GM19452 (cell line): Measurements from ENCODE around the gene CHADL.
"Not testable (repeated sequence)": the region's sequence is repeated elsewhere in the genome, so short reads cannot be mapped to it uniquely, and the experiment has no call there.

Experiments used
- ATAC-seq: cut with Tn5 transposase; IDR thresholded peaks from one replicate; pipeline ENCODE4 v1.9.1; 2021; ENCODE audit not compliant: unreplicated experiment

Gene CHADL, protein sequence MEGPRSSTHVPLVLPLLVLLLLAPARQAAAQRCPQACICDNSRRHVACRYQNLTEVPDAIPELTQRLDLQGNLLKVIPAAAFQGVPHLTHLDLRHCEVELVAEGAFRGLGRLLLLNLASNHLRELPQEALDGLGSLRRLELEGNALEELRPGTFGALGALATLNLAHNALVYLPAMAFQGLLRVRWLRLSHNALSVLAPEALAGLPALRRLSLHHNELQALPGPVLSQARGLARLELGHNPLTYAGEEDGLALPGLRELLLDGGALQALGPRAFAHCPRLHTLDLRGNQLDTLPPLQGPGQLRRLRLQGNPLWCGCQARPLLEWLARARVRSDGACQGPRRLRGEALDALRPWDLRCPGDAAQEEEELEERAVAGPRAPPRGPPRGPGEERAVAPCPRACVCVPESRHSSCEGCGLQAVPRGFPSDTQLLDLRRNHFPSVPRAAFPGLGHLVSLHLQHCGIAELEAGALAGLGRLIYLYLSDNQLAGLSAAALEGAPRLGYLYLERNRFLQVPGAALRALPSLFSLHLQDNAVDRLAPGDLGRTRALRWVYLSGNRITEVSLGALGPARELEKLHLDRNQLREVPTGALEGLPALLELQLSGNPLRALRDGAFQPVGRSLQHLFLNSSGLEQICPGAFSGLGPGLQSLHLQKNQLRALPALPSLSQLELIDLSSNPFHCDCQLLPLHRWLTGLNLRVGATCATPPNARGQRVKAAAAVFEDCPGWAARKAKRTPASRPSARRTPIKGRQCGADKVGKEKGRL

DNA sequence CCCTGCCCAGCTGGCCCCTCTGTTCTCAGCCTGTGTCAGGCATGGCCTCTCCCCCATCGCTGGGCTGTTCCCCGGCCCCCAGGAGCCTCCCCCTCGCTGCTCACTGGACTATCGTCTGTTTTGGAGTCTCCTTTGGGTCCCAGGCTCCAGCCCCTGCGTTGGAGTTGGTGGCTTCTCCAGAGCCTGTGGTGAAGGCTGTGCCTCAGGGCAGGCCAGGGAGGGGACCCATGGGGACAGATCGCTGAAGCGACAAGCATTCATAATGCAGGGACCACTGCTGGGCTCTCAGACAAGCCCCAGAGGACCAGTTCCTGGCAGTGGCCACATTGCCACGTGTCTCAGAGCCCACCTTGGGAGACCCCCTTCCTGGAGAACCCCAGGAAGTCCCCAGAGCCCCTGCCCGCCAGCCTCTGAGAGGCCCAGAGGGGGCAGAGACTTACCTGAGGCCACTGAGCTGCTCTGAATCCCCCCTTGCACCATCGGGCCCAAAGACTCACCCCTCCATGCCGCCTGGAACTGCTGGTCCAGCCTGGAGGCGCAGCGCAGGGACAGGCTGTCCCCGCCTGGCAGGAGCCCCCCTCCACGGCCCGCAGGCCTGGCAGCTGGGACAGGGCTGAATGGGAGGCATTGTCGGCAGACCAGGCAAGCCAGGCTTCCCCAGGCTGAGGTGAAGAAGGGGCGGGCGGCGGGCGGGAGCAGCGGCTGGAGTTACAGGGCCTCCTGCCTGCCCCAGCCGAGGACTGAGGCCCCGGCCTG lies at the start of gene CHADL:
TSS of gene CHADL (minus strand) at position 555 of the 756 bp plus-strand sequence. CDS start at position 505, 50 bp downstream.
- ATAC-seq: no peak

DNA sequence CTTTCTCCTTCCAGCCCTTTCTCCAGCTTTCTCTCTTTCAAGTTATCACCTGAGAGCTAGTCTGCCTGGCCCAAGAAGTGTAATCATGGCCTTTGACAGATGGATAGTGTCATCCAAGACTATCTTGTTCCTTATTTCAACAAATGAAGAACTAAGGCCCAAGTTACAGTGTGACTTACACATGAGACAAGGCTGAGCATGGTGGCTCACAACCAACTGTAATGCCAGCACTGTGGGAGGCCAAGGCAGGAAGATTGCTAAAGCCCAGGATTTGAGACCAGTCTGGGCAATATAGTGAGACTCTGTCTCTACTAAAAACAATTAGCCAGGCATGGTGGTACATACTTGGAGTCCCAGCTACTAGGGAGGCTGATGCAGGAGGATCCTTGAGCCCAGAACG lies 48.9 kb upstream of the CHADL start:
- no peak for ATAC-seq

DNA sequence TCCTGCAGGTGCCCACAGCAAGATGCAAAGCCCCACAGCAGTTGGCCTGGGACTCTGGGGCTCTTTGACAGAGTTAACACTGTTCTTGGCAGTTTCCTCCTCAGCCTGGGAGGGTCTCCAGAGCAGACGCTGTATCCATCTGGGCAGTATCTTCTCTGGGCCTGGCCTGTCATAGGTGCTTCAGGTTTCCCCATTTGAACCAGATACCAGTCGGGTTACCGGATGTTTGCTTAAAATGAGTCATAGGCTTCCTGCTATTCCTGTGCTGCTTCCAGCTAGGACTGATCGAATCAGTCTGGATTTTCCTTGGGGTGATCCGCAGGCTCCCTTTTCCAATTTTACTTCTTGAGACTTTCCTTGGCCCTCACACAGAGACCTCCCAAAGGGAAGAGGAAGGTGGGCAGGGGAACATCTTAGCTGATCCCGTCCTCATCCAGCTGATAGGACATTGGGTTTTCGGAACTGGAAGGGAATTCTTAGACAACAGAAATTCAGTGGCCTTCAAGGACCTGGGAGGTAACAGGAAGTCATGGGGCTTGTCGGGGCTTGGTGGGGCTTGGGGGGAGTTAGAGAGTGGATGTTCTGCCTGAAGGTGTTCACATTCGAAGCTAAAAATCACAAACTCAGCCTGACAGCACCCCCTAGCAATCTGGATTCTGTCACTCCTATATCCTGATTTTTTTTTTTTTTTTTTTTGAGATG lies 47.7 kb upstream of the CHADL start:
- no peak for ATAC-seq

DNA sequence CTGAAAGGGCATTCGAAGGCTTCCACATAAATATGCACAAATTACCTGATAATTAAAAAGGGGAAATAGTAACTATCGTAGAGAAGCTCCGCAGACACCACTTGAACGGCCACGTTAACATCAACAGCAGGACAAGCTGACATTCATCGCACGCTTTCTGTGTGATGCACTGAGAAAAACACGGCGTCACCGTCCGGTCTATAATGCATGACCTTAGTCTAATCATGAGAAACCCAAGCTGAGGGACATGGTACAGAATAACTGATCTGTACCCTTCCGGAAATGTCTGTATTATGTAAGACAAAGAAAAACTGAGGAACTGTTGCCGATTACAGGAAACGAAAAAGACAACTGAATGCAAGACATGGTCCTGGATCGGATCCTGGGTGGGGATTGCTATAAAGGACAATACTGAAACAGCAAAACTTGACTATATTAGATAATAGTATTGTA lies 45.9 kb upstream of the CHADL start:
- ATAC-seq: peak; percentile 12

DNA sequence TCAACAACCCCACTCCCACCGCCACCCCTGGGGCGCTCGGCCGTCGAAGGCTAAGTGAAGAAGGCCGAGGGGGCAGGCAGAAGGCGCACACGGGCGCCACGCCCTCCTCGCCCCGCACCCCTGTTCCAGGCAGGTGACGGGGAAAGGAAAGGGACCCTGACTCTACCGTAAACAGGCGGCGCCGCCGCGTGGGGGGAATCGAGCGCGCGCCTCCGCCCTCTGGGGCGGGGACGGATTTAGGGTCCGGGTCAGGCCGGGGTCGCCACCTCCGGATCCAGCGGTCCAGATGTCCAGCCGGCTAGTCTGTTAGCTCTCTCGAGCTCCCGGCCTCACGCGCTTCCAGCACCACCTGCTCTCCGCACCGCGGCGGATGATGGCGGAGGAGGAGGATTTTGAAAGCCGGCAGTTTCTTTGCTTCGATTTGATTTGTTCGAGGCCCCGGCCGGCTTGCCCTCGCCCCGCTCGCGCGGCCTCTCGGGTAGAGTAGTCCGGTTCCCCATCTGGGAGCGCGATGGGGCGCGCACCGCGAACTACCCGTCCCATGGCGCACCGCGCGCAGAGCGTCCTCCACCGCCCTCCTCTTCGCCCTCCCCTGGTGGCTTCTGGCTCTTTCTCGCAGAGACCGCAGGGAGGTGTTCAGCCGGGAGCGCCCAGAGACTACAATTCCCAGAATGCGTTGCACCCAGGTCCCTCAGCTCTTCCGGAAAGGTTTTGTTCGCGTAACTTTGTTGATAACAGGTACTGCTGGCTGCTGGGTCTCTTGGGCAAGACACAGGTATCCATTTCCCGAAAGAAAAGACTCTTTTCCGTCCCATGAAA lies 45.3 kb upstream of the CHADL start, which contains the start of gene RANGAP1:
TSS of gene RANGAP1 (minus strand) at position 368 of the 819 bp plus-strand sequence. CDS start 5,143 bp downstream, outside the sequence.
- peak; percentile 93 for ATAC-seq

DNA sequence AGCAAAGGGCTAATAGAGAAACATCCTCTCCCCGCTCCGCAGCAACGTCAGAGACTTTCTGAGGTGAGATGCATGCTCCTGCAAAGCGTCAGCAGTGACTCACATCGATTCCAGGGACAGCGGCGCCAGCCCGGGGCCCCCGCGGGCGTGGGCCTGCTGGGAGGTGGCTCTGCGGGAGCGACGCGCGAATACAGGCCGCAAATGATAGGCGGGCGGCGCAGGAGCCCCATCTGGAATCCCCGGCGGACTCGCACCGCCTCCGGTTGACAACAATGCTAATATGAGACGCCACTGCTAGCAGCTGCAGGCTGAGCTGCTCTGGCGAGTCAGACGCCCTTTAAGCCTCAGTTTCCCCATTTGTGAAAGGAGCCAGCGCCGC lies 44.7 kb upstream of the CHADL start:
- peak; percentile 12 for ATAC-seq

DNA sequence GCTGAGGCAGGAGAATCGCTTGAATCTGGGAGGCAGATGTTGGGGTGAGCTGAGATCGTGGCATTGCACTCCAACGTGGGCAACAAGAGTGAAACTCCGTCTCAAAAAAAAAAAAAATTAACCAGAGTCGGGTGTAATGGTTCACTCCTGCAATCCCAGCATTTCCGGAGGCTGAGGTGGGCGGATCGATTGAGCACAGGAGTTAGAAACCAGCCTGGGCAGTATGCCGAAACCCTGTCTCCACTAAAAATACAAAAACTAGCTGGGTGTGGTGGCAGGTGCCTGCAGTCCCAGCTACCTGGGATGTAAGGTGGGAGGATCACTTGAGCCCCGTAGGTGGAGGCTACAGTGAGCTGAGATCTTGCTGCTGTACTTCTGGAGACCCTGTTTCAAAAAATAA lies 43.7 kb upstream of the CHADL start:
- no peak for ATAC-seq

DNA sequence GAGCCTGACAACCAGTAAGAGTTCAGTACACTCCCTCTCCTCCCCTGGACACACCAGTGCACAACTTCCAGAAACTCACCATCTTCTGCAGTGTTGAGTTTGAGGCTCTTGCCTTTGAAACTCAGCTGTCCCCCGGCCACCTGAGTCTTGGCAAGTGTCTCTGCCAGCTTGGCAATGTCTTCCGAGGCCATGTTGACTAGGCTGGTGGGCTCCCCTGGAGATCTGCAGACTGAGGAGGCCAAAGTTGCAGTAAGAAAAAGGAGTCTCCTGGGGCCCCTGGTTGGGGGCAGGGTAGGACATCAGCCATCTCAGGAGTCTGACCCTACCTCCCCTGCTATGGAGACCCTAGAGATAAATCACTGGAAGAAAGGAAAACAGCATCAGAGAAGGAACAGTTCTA lies 40.1 kb upstream of the CHADL start:
- ATAC-seq: no peak

DNA sequence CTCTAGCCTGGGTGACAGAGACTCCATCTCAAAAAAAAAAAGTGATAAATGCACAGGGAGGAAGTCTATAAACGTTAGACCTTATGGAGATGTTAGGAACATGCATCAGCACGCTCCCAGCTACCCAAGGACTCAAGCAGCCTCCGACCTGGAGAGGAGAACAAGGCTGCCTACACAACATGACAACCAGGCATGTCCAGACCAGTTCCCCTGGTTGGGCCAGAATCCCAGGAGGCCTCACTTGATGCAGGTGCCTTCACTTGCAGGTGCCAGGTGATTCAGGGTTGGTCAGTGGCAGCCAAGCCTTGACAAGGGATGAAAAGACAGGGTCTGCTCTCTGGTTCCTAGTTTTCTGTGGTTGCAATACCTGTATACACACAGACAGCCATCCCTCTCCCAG lies 39.3 kb upstream of the CHADL start:
- no peak for ATAC-seq

DNA sequence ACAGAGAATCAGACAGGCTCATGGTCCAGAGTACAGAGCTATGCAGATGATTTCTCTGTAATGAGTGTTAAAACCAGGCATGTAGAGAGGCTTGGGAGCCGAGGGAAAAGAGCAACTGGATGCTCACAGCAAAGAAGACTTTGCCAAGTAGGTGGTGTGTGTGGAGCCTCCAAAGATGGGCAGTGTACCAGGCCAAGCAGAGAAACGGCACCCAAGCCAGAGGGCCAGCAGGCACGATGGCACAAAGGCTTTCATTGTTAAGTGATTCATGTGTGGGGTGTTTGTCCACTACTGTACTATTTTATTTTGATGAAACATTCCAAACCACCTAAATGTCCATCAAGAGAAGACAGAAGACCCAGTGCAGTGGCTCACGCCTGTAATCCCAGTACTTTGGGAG lies 34.1 kb upstream of the CHADL start:
- ATAC-seq: no peak

DNA sequence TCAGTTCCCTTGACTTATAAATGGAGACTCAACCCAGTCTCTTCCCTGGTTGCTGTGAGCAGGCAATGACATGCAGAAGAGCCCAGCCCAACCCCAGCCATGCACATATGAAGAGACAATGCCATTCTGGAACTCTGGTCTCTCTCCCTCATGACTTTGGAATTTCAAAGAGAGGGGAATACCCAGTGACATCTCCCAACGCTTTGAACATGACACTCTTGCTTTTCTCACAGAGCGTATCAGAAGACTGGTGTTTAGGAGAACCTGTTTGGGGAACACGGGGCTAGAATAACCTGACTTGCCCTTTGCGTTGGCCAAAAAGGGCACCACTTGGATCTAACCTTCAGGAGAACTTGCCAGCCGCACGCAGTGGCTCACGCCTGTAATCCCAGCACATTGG lies 32.4 kb upstream of the CHADL start:
- no peak for ATAC-seq

DNA sequence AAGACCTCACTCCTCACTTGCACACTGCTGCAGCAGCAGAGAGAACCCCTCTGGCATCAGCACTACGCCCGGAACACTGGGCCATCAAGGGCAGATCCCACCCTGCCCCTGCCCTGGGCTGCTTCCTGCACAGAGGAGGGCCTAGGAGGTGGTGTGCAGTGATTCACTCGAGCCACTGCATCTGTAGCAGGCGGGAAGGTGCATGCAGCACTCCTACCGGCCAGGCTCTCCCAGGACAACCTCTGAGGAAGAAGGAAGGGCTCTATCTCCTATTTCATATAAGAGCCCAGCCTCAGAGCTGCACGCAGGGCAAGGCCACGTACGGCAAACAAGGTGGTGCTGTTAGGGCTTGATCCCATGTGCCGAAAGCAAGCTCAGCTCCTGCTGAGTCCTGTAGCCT lies 31.1 kb upstream of the CHADL start:
- no peak for ATAC-seq

DNA sequence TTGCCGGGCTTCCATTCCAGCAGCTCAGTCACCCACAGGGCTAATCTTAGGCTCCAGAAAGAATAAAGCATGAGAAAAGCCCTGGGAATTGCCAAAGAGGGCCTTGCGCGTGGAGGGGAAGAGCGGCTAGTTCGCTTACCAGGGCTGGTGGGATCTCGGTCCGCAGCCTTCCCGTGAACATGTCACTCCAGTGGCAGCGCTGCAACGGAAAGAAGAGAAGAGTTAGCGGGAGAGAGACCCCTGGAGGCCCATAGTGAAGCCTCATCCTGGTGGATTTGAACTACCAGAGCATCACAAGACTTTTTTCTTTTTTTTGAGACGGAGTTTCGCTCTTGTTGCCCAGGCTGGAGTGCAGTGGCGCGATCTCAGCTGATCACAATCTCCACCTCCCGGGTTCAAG lies 27.2 kb upstream of the CHADL start:
- no peak for ATAC-seq

DNA sequence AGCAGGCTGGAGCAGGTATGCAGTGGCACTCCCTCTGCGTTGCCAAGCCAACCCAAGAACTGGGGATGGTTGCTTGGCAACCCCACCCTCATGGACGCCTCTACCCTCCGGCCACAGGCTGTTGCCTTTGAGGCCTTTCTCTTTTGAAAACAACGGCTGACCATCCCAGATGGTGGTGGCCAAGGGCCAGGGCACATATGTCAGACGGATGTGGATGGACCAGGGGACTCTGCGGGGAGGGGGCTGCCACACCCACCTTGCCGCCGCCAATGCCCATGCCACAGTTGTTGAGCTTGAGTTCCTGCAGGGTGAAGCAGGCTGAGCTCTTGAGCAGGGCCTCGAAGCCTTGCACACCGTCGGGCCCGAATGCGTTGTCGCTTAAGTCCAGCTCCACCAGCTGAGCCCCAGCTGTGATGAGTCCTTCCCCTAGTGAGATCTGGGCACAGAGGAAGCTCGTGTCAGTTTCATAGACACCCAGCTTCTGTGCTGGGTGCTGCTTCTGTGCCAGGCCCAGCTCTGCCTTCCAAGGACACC lies 23.7 kb upstream of the CHADL start:
- no peak for ATAC-seq

DNA sequence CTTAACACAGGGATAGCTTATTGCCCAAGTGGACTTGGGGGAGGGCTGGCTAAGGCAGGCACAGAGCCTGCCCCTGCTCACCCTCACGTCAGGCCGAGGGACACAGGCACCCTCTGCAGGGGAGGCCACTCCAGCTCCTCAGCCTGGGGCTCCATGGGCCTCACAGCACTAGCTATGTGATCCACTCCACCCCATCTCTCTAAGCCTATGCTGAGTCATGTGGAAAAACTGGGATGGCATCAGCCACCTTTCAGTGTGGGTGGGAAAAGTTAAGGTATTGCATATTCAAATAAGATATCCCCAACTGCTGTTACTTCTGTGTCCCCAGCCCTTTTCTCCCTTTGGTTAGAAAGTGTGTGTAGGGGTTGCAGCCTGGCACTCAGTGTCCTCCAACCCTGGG lies 23.0 kb upstream of the CHADL start:
- no peak for ATAC-seq

DNA sequence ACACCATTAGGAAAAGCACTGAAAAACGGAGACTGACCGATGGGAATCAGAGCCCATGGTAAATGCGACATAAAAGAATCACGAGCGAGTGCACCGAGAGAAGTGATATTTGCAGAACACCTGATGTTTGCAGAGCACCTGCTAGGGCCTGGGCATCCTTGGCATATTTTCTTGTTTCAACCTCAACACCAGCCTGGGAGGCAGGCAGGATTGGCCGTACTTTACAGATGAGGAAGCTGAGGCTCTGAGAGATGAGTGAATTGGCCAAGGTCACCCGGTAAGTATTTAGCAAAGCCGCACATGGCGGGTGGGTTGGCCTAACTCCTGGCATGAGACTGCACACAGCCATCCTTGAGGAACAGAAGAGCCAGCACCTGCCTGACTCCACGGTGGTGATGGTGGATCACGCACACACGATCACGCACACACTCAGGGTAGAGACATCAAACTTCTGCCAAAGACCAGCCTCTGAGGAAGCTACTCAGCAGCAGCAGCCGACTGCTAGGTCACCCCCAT lies 21.6 kb upstream of the CHADL start:
- ATAC-seq: no peak

DNA sequence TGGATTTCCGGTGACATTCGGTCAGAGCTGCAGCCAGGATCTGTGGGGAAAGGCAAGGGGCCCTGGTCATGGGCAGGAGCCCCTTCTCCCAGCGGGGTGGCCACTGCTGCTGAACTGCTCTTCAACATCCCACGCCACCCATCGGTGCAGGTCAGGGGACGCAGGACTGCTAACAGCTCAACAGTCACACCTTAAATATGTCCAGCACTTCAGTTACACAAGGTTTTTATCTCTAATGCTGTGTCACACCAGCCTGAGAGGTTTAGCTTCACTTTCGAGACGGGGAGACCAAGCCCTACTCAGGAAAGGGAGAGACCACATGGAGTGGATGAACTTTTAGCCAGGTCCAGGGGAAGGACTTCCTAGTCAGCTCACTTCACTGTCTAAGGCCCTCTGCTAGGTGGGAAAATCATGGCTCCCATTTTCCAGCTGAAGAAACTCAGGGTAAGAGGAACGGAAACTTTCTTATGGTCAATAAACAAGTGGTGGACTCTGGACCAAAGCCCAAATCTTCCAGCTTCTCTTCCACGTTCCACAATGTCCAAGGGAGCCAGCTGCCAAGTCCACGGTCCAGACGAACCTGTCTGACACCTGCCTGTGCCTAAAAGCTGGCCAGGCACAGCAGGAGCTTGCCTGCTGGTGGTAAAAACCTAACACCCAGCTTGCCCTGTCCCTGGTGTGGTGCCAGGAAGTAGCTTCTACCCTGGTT lies 21.0 kb upstream of the CHADL start:
- no peak for ATAC-seq

DNA sequence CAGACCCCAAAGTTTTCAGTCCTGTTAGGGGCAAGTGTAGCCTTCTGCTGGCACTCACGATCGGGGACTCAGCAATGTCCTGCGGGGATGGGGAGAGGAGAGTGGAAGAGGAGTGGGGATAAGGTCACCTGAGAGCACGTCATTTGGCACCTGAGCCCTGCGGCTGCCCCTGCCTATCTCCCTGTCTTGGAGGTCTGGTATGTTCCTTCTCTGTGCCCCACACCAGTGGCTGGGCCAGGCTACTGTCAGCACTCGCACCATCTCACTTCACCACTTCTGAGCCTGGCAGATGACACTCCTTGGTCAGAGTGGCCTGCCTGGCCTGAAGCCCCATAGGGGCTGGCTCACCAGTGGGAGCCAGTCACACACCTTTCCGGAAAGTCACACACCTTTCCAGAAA lies 20.1 kb upstream of the CHADL start:
- no peak for ATAC-seq

DNA sequence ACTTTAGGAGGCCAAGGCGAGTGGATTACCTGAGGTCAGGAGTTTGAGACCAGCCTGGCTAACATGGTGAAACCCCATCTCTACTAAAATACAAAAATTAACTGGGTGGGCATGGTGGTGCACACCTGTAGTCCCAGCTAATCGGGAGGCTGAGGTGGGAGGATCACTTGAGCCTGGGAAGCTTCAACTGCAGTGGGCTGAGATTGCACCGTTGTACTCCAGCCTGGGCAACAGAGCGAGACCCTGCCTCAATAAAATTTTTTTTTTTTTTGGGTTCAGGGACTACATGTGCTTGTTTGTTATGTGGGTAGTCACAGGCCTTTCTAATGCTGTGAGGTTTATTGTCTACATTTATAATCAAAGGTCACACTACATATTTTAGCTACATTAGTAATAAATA lies 19.0 kb upstream of the CHADL start:
- ATAC-seq: not testable (repeated sequence)
